ENCODE measurements around the gene RELB.
A peak's percentile ranks its signal among the peaks of the same experiment; 100 is the strongest.
"Not testable (repeated sequence)": the region's sequence is repeated elsewhere in the genome, so short reads cannot be mapped to it uniquely, and the experiment has no call there.

The RELB gene

DNA sequence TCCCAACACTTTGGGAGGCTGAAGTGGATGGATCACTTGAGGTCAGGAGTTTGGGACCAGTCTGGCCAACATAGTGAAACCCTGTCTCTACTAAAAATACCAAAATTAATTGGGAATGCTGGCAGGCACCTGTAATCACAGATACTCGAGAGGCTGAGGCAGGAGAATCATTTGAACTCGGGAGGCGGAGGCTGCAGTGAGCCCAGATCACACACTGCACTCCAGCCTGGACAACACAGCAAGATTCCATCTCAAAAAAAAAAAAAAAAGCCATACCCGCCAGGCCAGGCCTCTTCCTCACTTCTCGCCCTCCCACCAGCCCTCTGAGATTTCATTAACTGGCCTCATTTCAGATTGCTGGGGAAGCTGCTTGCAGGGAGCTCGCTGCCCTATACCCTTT is 7.7 kb upstream of the RELB start:
- TF ChIP-seq, protein P1, sequence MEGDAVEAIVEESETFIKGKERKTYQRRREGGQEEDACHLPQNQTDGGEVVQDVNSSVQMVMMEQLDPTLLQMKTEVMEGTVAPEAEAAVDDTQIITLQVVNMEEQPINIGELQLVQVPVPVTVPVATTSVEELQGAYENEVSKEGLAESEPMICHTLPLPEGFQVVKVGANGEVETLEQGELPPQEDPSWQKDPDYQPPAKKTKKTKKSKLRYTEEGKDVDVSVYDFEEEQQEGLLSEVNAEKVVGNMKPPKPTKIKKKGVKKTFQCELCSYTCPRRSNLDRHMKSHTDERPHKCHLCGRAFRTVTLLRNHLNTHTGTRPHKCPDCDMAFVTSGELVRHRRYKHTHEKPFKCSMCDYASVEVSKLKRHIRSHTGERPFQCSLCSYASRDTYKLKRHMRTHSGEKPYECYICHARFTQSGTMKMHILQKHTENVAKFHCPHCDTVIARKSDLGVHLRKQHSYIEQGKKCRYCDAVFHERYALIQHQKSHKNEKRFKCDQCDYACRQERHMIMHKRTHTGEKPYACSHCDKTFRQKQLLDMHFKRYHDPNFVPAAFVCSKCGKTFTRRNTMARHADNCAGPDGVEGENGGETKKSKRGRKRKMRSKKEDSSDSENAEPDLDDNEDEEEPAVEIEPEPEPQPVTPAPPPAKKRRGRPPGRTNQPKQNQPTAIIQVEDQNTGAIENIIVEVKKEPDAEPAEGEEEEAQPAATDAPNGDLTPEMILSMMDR (conservative IDR thresholded peaks at IDR 0.05; ENCODE audit: low read depth, low read length): no peak
- no peak overlapping the region for H3K4me3 ChIP-seq (ENCODE audit: low read depth, low read length)
- DNase-seq (ENCODE audit: low read depth): no peak

DNA sequence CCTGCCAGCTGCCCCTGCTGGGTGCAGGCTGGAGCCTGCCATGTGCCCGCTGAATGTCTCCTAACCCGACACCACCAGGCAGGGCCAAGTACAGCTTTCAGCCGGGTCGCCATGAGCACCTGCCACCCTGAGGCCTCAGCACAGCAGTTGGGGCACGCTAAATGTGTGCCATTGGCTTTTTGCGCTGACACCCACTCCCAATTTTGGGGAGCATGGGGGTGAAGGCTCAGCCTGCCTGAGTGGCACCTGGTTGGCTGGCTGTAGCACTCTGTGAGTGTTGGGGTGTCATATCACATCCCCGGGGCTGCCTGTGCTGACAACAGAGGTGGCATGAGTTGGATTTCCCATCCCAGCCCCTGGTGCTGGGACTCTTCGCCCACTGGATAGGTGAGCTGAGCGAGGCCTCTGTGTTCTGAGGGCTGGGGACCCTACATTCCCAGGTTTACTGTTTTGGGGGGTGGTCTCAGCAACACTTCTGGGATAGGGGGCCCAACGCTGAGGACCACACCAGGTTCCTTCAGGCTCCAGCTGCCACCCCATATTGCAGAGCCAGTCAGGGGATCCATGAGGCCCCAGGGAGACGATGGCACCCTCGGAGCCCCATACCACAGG is 7.2 kb upstream of the RELB start:
- TF ChIP-seq, protein P1 (conservative IDR thresholded peaks at IDR 0.05; ENCODE audit: low read depth, low read length): no peak
- DNase-seq (ENCODE audit: low read depth): no peak
- no peak overlapping the region for H3K4me3 ChIP-seq (ENCODE audit: low read depth, low read length)

DNA sequence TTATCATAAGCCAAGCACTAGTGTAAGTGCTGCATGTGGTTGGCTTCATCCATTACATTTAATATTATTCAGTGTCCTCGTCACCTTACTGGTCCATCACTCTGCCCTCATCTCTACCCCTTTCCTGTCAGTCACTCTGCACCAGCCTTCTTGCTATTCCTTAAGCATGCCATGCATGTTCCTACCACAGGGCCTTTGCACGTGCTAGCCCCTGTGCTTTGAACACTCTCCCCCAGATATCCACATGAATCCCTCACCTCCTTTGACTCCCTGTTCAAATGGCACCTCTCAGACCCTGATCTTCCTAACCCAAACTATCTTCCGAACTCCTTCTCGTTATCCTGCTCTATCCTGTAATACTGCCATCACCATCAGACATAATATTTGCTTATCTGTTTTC is 3.2 kb upstream of the RELB start:
- TF ChIP-seq, protein P1 (conservative IDR thresholded peaks at IDR 0.05; ENCODE audit: low read depth, low read length): no peak
- DNase-seq (ENCODE audit: low read depth): no peak
- no peak overlapping the region for H3K4me3 ChIP-seq (ENCODE audit: low read depth, low read length)

DNA sequence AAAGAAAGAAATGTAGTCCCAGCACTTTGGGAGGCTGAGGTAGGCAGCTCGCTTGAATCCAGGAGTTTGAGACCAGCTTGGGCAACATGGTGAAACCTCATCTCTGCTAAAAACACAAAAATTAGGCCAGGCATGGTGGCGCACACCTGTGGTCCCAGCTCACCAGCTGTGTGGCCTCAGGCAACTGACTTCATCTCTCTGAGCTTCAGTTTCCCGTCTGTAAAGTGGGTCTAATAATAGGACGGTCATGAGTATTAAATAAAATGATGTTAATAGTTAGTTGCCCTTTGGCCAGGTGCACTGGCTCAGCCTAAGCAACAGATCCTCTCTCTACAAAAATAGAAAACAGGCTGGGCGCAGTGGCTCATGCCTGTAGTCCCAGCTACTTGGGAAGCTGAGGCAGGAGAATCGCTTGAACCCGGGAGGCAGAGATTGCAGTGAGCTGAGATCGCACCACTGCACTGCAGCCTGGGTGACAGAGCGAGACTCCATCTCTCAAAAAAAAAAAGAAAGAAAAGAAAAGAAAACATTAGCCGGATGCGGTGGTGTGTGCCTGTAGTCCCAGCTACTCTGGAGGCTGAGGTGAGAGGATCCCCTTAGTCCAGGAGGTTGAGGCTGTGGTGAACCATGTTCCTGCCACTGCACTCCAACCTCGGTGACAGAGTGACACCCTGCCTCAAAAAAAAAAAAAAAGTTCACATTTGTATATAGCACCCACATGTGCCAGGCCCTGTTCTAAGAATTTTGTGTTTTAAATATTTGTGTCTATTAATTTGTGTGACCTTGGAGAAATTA is 1.9 kb upstream of the RELB start:
- DNase-seq (ENCODE audit: low read depth); H3K4me3 ChIP-seq (ENCODE audit: low read depth, low read length): not testable (repeated sequence)

DNA sequence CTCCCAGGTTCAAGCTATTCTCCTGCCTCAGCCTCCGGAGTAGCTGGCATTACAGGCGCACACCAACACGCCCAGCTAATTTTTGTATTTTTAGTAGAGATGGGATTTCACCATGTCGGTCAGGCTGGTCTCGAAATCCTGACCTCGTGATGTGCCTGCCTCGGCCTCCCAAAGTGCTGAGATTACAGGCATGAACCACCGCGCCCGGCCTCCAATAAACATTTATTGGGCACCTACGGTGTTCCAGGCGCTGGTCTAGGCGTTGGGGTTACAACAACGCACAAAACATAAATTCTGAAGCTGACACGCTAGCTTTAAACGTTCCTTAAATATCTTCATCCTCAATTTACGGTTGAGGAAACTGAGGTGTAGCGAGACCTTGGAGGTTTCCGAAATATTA is 599 bp upstream of the RELB start:
- H3K4me3 ChIP-seq (ENCODE audit: low read depth, low read length): peak overlapping the region; percentile 12
- not testable (repeated sequence) for DNase-seq (ENCODE audit: low read depth)

DNA sequence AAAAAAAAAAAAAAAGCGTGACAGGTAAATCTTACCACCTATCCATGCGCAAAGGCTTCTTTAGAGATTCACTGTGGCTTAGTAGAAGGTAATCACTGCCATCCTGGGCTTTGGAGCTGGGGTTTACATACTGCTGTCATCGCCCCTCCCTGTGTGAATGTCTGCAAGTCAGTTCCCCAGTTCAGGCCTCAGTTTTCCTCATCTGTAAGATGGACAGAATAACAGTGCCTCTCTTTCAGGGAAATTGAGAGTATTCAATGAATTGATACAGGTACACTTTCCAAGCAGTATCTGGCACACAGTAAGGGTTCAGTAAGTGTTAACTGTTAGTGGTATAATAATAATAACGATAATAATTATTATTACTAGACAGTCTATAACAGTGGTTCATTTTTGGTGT is 2.2 kb downstream of the RELB start:
- no peak overlapping the region for H3K4me3 ChIP-seq (ENCODE audit: low read depth, low read length)
- TF ChIP-seq, protein P1 (conservative IDR thresholded peaks at IDR 0.05; ENCODE audit: low read depth, low read length): no peak
- no peak for DNase-seq (ENCODE audit: low read depth)

DNA sequence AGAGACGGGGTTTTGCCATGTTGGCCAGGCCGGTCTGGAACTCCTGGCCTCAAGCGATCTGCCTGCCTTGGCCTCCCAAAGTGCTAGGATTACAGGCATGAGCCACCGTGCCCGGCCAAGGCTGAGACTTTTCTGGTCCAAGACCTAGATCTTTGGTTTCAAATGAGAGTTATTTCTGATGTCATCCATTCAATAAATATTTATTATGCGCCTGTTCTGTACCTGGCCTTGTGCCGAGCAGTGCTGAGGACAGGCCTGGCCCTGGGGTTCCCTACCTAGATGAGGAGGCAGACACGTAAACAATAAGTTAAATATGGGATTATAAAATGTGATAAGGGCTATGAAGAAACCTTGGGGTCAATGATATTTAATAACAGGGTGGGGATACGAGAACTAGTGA is 4.5 kb downstream of the RELB start:
- TF ChIP-seq, protein P1 (conservative IDR thresholded peaks at IDR 0.05; ENCODE audit: low read depth, low read length): no peak
- DNase-seq (ENCODE audit: low read depth): no peak
- H3K4me3 ChIP-seq (ENCODE audit: low read depth, low read length): no peak overlapping the region

DNA sequence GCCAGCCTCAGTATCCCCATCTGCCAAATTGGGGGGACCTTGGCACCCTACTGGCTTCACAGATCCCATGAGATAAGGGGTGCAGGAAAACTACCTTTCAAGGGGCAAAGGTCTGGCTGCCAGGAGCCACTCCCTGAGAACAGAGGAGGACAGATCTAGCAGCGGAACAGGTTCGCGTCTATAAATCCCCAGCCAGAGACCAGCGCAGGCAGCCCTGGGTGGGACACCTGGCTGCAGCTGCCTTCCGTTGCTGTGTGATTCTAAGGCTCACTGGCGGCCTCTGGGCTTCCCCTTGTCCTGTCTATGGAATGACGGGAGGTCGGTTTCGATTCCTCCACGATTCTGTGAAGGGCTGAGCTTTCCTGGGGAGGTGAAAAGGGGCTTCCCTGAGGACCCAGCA is 7.3 kb downstream of the RELB start:
- DNase-seq (ENCODE audit: low read depth): no peak
- TF ChIP-seq, protein P1 (conservative IDR thresholded peaks at IDR 0.05; ENCODE audit: low read depth, low read length): no peak

More for the DNA sequence above, 7.3 kb downstream of the RELB start:
- H3K4me3 ChIP-seq (ENCODE audit: low read depth, low read length): no peak overlapping the region
